GM18511 (cell line): ENCODE results near the gene CADM2.

Experiments used
- ATAC-seq: cut with Tn5 transposase; IDR thresholded peaks from one replicate; pipeline ENCODE4 v1.9.1; 2021; ENCODE audit warnings: mild to moderate bottlenecking, moderate library complexity; ENCODE audit not compliant: unreplicated experiment

Gene CADM2

GRCh38 chr3:85182975-85183752 is 224.4 kb downstream of the CADM2 start:
- ATAC-seq = no peak

GRCh38 chr3:85185495-85185894 is 226.7 kb downstream of the CADM2 start:
- no peak for ATAC-seq

- no peak for ATAC-seq
Measured at GRCh38 chr3:85189731-85190130, 230.9 kb downstream of the CADM2 start.

- ATAC-seq = no peak
Measured at GRCh38 chr3:85193565-85193964, 234.8 kb downstream of the CADM2 start.

GRCh38 chr3:85208650-85209049 is 249.9 kb downstream of the CADM2 start:
- ATAC-seq = no peak

- no peak for ATAC-seq
Measured at GRCh38 chr3:85210540-85210939, 251.8 kb downstream of the CADM2 start.

GRCh38 chr3:85228966-85229365 is 270.2 kb downstream of the CADM2 start:
- ATAC-seq = no peak

- ATAC-seq = no peak
Measured at GRCh38 chr3:85244091-85244490, 285.3 kb downstream of the CADM2 start.

GRCh38 chr3:85244519-85244918 is 285.7 kb downstream of the CADM2 start:
- no peak for ATAC-seq

GRCh38 chr3:85251766-85252165 is 293.0 kb downstream of the CADM2 start:
- ATAC-seq = no peak

GRCh38 chr3:85252686-85253085 is 293.9 kb downstream of the CADM2 start:
- no peak for ATAC-seq

GRCh38 chr3:85254738-85255137 is 295.9 kb downstream of the CADM2 start:
- no peak for ATAC-seq

GRCh38 chr3:85255949-85256348 is 297.2 kb downstream of the CADM2 start:
- no peak for ATAC-seq

GRCh38 chr3:85258326-85258725 is 299.5 kb downstream of the CADM2 start:
- no peak for ATAC-seq

- ATAC-seq = no peak
Measured at GRCh38 chr3:85258819-85259218, 300.0 kb downstream of the CADM2 start.

- no peak for ATAC-seq
Measured at GRCh38 chr3:85259748-85260147, 301.0 kb downstream of the CADM2 start.

- no peak for ATAC-seq
Measured at GRCh38 chr3:85264381-85264780, 305.6 kb downstream of the CADM2 start.

GRCh38 chr3:85270488-85270887 is 311.7 kb downstream of the CADM2 start:
- no peak for ATAC-seq

GRCh38 chr3:85271911-85272310 is 313.1 kb downstream of the CADM2 start:
- no peak for ATAC-seq

- ATAC-seq = no peak
Measured at GRCh38 chr3:85288257-85288656, 329.5 kb downstream of the CADM2 start.

- no peak for ATAC-seq
Measured at GRCh38 chr3:85297291-85297690, 338.5 kb downstream of the CADM2 start.

- no peak for ATAC-seq
Measured at GRCh38 chr3:85298032-85298431, 339.2 kb downstream of the CADM2 start.

GRCh38 chr3:85303156-85303555 is 344.4 kb downstream of the CADM2 start:
- ATAC-seq = no peak
